GM12878 (cell line): ENCODE data around the gene OSBPL5. TPM values are rescaled to one million over a fixed set of nuclear protein-coding genes. Genes with fewer than 3 reads are reported as not detected.

Experiments
- ATAC-seq: fragments of 200-7000 bp; cut with Tn5 transposase; 3 replicates; pipeline ENCODE4 v1.9.1; 2020; ENCODE audit warnings: mild to moderate bottlenecking, moderate library complexity
- BruUV-seq: library from RNA; stranded (reverse); fragments of 400-500 nt; replicated peaks from 2 replicates; lab custom pipeline; 2021; lab: Mats Ljungman, UMichigan
- CTCF ChIA-PET: fragments of 300-600 bp; sonication (Branson Sonifier 250); formaldehyde crosslinking; extraction: SDS; loops from one replicate; lab custom pipeline; 2021; ENCODE audit warnings: inconsistent platforms; lab: Yijun Ruan, JAX
- POLR2A ChIA-PET: fragments of 350-600 bp; formaldehyde crosslinking; extraction: SDS; loops from one replicate; lab custom pipeline; 2021; ENCODE audit warnings: inconsistent platforms; lab: Charles Lee
- RAD21 ChIA-PET: fragments of 300-600 bp; sonication (Branson Sonifier 250); formaldehyde crosslinking; loops from one replicate; lab custom pipeline; 2023; ENCODE audit warnings: antibody characterized with exemption; ENCODE audit not compliant: unreplicated experiment; lab: Charles Lee
- SMC1A ChIA-PET: fragments of 300-600 bp; sonication (Branson Sonifier 250); formaldehyde crosslinking; loops from one replicate; lab custom pipeline; 2023; ENCODE audit not compliant: unreplicated experiment, uncharacterized antibody; lab: Charles Lee
- DNase-seq: peaks from one replicate; pipeline ENCODE4 v3.0.0-alpha.2; 2011; ENCODE audit warnings: low read depth, low spot score
- FAIRE-seq: peaks from 3 replicates; lab custom pipeline; 2011; peaks lifted over from hg19 to GRCh38; lab: Jason Lieb, UNC
- H2AFZ ChIP-seq: 2 replicates; pipeline ENCODE4 v1.6.0; 2011; ENCODE audit warnings: low read depth, low read length, control low read depth; ENCODE audit not compliant: control insufficient read depth
- H3K27ac ChIP-seq: 2 replicates; pipeline ENCODE4 v1.5.1; 2011; ENCODE audit warnings: control low read depth; ENCODE audit not compliant: control insufficient read depth, insufficient read depth
- H3K27me3 ChIP-seq, 2 experiments: replicated peaks in 1 of 2; 2 replicates each; pipeline versions ENCODE4 v1.6.0 to v1.6.1; 2011; ENCODE audit warnings: low read length in 1 of 2; ENCODE audit not compliant: control insufficient read depth in 2 of 2, insufficient read depth in 2 of 2
- H3K36me3 ChIP-seq, 2 experiments: 2 replicates each; pipeline ENCODE4 v1.5.1; 2011; ENCODE audit warnings: low read length in 1 of 2; ENCODE audit not compliant: control insufficient read depth in 2 of 2, insufficient read depth in 2 of 2
- H3K4me1 ChIP-seq: 2 replicates; pipeline ENCODE4 v1.6.1; 2011; ENCODE audit warnings: mild to moderate bottlenecking, low read length, moderate library complexity, mixed read lengths; ENCODE audit not compliant: control insufficient read depth, insufficient read depth
- H3K4me2 ChIP-seq: 2 replicates; pipeline ENCODE4 v1.6.0; 2011; ENCODE audit warnings: control low read depth; ENCODE audit not compliant: control insufficient read depth, insufficient read depth
- H3K4me3 ChIP-seq: fragments of 200-600 bp; sonication (generic); 2 replicates; pipeline ENCODE4 v1.5.1; 2016
- H3K79me2 ChIP-seq: 2 replicates; pipeline ENCODE4 v1.6.0; 2011; ENCODE audit warnings: low read length; ENCODE audit not compliant: control insufficient read depth, insufficient read depth
- H3K9ac ChIP-seq: 2 replicates; pipeline ENCODE4 v1.8.0; 2011; ENCODE audit warnings: low read length, control low read depth, mixed read lengths; ENCODE audit not compliant: control insufficient read depth, insufficient read depth
- H3K9me3 ChIP-seq: replicated peaks from 3 replicates; pipeline ENCODE4 v1.5.1; 2011; ENCODE audit warnings: mild to moderate bottlenecking, low read length; ENCODE audit not compliant: control insufficient read depth, insufficient read depth
- H4K20me1 ChIP-seq: 2 replicates; pipeline ENCODE4 v1.6.0; 2011; ENCODE audit not compliant: control insufficient read depth, insufficient read depth
- CUX1 ChIP-seq: IDR thresholded peaks from 2 replicates; pipeline ENCODE4 v1.6.1; 2012; ENCODE audit warnings: improper control_type of control experiment, low read depth, low read length; ENCODE audit not compliant: insufficient replicate concordance
- HDAC2 ChIP-seq: fragments of 200-600 bp; sonication (generic); IDR thresholded peaks from 2 replicates; pipeline ENCODE4 v1.6.1; 2017
- KAT2A ChIP-seq: conservative IDR thresholded peaks from 2 replicates; pipeline ENCODE4 v1.6.1; 2011; ENCODE audit warnings: low read depth, low read length; ENCODE audit not compliant: control insufficient read depth
- NRF1 ChIP-seq: conservative IDR thresholded peaks from 2 replicates; pipeline ENCODE4 v1.6.1; 2011; ENCODE audit warnings: mild to moderate bottlenecking, low read depth, low read length, improper control_type of control experiment
- RFX5 ChIP-seq: IDR thresholded peaks from 2 replicates; pipeline ENCODE4 v1.6.1; 2011; ENCODE audit warnings: low read depth, low read length, improper control_type of control experiment
- TARDBP ChIP-seq: IDR thresholded peaks from 2 replicates; pipeline ENCODE4 v1.6.1; 2016; ENCODE audit warnings: borderline replicate concordance
- WGBS: methylation state at CpG from one replicate; pipeline ENCODE4 v1.1.6; 2016; ENCODE audit warnings: low lambda C conversion rate; ENCODE audit not compliant: insufficient replicate concordance, insufficient coverage; ENCODE audit errors: missing lambda C conversion rate; 5-methylcytosine and 5-hydroxymethylcytosine counted together
- in situ Hi-C: fragments of 300-500 bp; cut with MboI; formaldehyde crosslinking; loops from 9 replicates; pipeline ENCODE4 v1.14.3; 2018; ENCODE audit warnings: mixed read lengths
- intact Hi-C: fragments of 100-400 bp; cut with micrococcal nuclease; formaldehyde crosslinking; loops from one replicate; pipeline ENCODE4 v1.14.2; 2022; ENCODE audit not compliant: unreplicated experiment
- polyA plus RNA-seq, 11 experiments: library from polyadenylated mRNA; depleted of rRNA in 4 of 11; unstranded in 6 of 11; stranded (reverse) in 5 of 11; fragments of >200 nt; fragmentation: Nextera tagmentation in 4 of 11; fragmentation: Illumina TruSeq in 1 of 11; extraction: Ambion mirVana in 4 of 11; extraction: Trizol in 1 of 11; gene quantifications; 1 replicate in 1 of 11; 2 replicates in 10 of 11; pipeline versions ENCODE4 v1.2.1 to v1.2.3, GENCODE V29; 2011 to 2016; ENCODE audit warnings: inconsistent platforms in 2 of 11, missing spikeins in 2 of 11, low read depth in 1 of 11
- total RNA-seq, 4 experiments: library from RNA; depleted of rRNA in 3 of 4; stranded (reverse); fragments of >200 nt in 3 of 4; fragmentation: Illumina TruSeq in 1 of 4; extraction: Trizol in 1 of 4; gene quantifications; 2 replicates each; pipeline versions ENCODE4 v1.2.1 to v1.2.3, GENCODE V29; 2013 to 2021

OSBPL5 gene
- total and polyA plus RNA-seq, 10 of the 15 experiments (the other 5 are each of a cell fraction or from before 2014, with no cell fraction given) = not detected

GRCh38 chr11:3148255-3148989 is 16.7 kb downstream of the OSBPL5 start:
- CTCF ChIA-PET = no interaction called here

More at GRCh38 chr11:3148255-3148989, 16.7 kb downstream of the OSBPL5 start:
- no peak overlapping the region for H3K4me2 ChIP-seq
- H4K20me1 ChIP-seq = no peaks in the 10 kb centered on the region
- intact Hi-C loops (no loop called here), in situ Hi-C loops (no loop called here)
- no peak overlapping the region for H3K9ac ChIP-seq
- H2AFZ ChIP-seq = no peak overlapping the region
- ATAC-seq (no peak), DNase-seq (no peak), FAIRE-seq (no peak)
- no peaks in the 10 kb centered on the region for H3K4me1 ChIP-seq
- ChIA-PET RAD21 (no interaction called here), SMC1A (no interaction called here), POLR2A (no interaction called here)
- H3K27me3 ChIP-seq = no peaks in the 10 kb centered on the region
- H3K9me3 ChIP-seq = no peaks in the 10 kb centered on the region
- no peak overlapping the region for H3K27ac ChIP-seq
- no peaks in the 10 kb centered on the region for H3K79me2 ChIP-seq
- BruUV-seq = no TSS peak
- no peak overlapping the region for H3K4me3 ChIP-seq
- WGBS = 46% methylated on average over 19 of the region's 19 CpGs
- no peaks in the 10 kb centered on the region for H3K36me3 ChIP-seq
- TF ChIP-seq KAT2A (no peak), HDAC2 (no peak), RFX5 (no peak), NRF1 (no peak), TARDBP (no peak), CUX1 (no peak)
